GM12891 (cell line): ENCODE results near the gene COQ9. TPM values are rescaled to one million over a fixed set of nuclear protein-coding genes. Genes with fewer than 3 reads are reported as not detected.
A peak's percentile ranks its signal among the peaks of the same experiment; 100 is the strongest.
"Not testable (repeated sequence)": the region's sequence is repeated elsewhere in the genome, so short reads cannot be mapped to it uniquely, and the experiment has no call there.

Source experiments
- DNase-seq: peaks from one replicate; pipeline ENCODE4 v3.0.0; 2011; ENCODE audit warnings: low spot score; ENCODE audit not compliant: insufficient read length
- FAIRE-seq: peaks from 2 replicates; lab custom pipeline; 2011; peaks lifted over from hg19 to GRCh38; lab: Jason Lieb, UNC
- PAX5 ChIP-seq: IDR thresholded peaks from 2 replicates; pipeline ENCODE4 v1.6.1; 2011; ENCODE audit warnings: low read length, moderate library complexity, mild to moderate bottlenecking; ENCODE audit not compliant: insufficient read depth, severe bottlenecking
- POLR2A ChIP-seq: IDR thresholded peaks from 2 replicates; pipeline ENCODE4 v1.6.1; 2011; ENCODE audit warnings: low read depth, low read length, control low read depth
- POLR2AphosphoS5 ChIP-seq: IDR thresholded peaks from 2 replicates; pipeline ENCODE4 v1.6.1; 2011; ENCODE audit warnings: low read depth, low read length, control low read depth
- POU2F2 ChIP-seq: IDR thresholded peaks from 2 replicates; pipeline ENCODE4 v1.6.1; 2011; ENCODE audit warnings: low read depth, mild to moderate bottlenecking, control low read depth, low read length, moderate library complexity
- SPI1 ChIP-seq: IDR thresholded peaks from 2 replicates; pipeline ENCODE4 v1.6.1; 2011; ENCODE audit warnings: low read depth, low read length, control low read depth
- TAF1 ChIP-seq: IDR thresholded peaks from 2 replicates; pipeline ENCODE4 v1.6.1; 2011; ENCODE audit warnings: low read depth, low read length, control low read depth
- polyA plus RNA-seq: library from polyadenylated mRNA; unstranded; fragments of >200 nt; gene quantifications from one replicate; pipeline ENCODE4 v1.2.1, GENCODE V29; 2012; ENCODE audit warnings: low read depth, missing spikeins, inconsistent platforms; ENCODE audit not compliant: missing spikeins

The COQ9 gene, protein sequence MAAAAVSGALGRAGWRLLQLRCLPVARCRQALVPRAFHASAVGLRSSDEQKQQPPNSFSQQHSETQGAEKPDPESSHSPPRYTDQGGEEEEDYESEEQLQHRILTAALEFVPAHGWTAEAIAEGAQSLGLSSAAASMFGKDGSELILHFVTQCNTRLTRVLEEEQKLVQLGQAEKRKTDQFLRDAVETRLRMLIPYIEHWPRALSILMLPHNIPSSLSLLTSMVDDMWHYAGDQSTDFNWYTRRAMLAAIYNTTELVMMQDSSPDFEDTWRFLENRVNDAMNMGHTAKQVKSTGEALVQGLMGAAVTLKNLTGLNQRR
- polyA plus RNA-seq, result 39.0 TPM

- FAIRE-seq, result peak; percentile 99
- peak; percentile 95 for DNase-seq
- TF ChIP-seq TAF1, result peak; percentile 98
- TF ChIP-seq POU2F2, result 0 out of 2 replicates have a peak, but pooled peaks have one; percentile 76
- TF ChIP-seq POLR2A, result peak; percentile 78
- TF ChIP-seq PAX5, result no peak
- TF ChIP-seq POLR2AphosphoS5, result peak; percentile 91
- TF ChIP-seq SPI1, result peak; percentile 60
Observed at GRCh38 chr16:57447186-57447962, at the start of gene COQ9, which contains the start of gene CIAPIN1. Gene COQ9 (plus strand): TSS chr16:57447479. CDS start chr16:57447506, 27 bp downstream. Gene CIAPIN1 (minus strand): TSS chr16:57447385. CDS start chr16:57440928, 6,457 bp downstream.

GRCh38 chr16:57397493-57397892, 49.8 kb upstream of the COQ9 start:
- FAIRE-seq, result not testable (repeated sequence)

GRCh38 chr16:57401943-57402640, 45.2 kb upstream of the COQ9 start:
- TF ChIP-seq TAF1, result no peak
- TF ChIP-seq PAX5, result no peak
- no peak for TF ChIP-seq POU2F2
- TF ChIP-seq POLR2A, result no peak
- TF ChIP-seq POLR2AphosphoS5, result no peak
- TF ChIP-seq SPI1, result no peak
- DNase-seq, result no peak
- peak; percentile 56 for FAIRE-seq

More at GRCh38 chr16:57397493-57397892, 49.8 kb upstream of the COQ9 start:
- not testable (repeated sequence) for DNase-seq

- TF ChIP-seq POU2F2 (no peak), POLR2A (no peak), TAF1 (no peak), PAX5 (no peak), SPI1 (no peak), POLR2AphosphoS5 (no peak)
- FAIRE-seq, result no peak
- no peak for DNase-seq
Observed at GRCh38 chr16:57403965-57404817, 43.1 kb upstream of the COQ9 start, which contains the start of gene CCL17. Gene CCL17 (plus strand): TSS chr16:57404767. CDS start chr16:57413933, 9,166 bp downstream.

GRCh38 chr16:57405097-57405496, 42.2 kb upstream of the COQ9 start:
- FAIRE-seq (no peak), DNase-seq (no peak)
- no peak for TF ChIP-seq TAF1
- no peak for TF ChIP-seq POU2F2
- TF ChIP-seq POLR2A, result no peak
- TF ChIP-seq SPI1, result no peak

- FAIRE-seq (peak; percentile 5), DNase-seq (no peak)
- TF ChIP-seq PAX5 (no peak), POLR2A (no peak), SPI1 (peak; percentile 14; the same call in 1 of the 2 replicates)
Observed at GRCh38 chr16:57406881-57407280, 40.4 kb upstream of the COQ9 start.

DNA sequence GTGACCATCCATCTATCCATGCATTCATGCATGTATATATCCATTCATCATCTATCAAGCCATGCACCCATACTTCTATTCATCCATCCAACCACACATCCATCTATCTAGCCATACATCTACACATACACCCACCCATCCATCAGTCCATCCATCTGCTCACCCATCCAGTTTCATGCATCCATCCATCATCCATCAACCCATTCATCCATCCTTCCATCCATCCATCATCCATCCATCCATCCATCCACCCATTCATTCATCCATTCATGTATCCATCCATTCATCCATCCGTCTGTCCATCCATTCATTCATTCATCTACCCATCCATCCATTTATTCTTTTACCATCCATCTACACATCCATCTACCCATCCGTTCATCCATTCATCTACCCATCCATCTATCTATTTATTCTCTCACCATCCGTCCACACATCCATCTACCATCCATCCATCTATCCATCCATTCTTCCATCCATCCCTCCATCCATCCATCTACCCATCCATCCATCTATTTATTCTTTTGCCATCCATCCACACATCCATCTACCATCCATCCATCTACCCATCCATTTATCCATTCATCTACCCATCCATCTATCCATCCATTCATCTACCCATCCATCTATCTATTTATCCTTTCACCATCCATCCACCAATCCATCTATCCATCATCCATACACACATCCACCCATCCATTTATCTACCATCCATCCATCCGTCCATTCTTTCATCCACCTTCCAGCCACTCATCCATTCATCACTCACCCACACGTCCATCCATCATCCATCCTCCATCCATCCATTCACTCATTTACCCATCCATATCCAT, 39.5 kb upstream of the COQ9 start:
- no peak for DNase-seq
- peak; percentile 77 for FAIRE-seq
- TF ChIP-seq TAF1 (no peak), POLR2A (no peak), SPI1 (no peak), PAX5 (no peak), POU2F2 (no peak), POLR2AphosphoS5 (no peak)

DNA sequence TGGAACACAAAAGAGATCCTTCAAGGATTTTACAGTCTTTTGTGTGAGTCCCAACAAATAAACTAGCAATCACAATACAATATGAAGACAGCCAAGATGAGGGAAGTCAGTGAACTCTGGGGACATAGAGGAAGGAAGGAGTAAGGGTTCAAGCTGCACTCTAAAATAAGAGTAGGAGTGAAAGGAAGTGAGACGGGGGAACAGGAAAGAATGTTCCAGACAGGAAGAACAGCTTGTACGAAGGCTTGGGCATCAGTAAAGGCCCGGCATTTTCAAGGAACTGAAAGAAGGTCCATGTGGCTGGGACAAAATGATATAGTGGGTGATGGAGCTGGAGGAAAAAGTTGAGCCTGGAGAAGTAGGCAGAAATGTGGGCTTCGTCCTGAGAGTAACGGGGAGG, 38.2 kb upstream of the COQ9 start:
- TF ChIP-seq POU2F2, result no peak
- TF ChIP-seq POLR2A, result no peak
- no peak for TF ChIP-seq PAX5
- TF ChIP-seq SPI1, result 0 out of 2 replicates have a peak, but pooled peaks have one; percentile 19
- FAIRE-seq (no peak), DNase-seq (no peak)
